ENCODE measurements around the gene ZNHIT3.
A peak's percentile ranks its signal among the peaks of the same experiment; 100 is the strongest.

Gene ZNHIT3

GRCh38 chr17:36515837-36516236 is 29.4 kb downstream of the ZNHIT3 start:
- no peak for DNase-seq

DNA sequence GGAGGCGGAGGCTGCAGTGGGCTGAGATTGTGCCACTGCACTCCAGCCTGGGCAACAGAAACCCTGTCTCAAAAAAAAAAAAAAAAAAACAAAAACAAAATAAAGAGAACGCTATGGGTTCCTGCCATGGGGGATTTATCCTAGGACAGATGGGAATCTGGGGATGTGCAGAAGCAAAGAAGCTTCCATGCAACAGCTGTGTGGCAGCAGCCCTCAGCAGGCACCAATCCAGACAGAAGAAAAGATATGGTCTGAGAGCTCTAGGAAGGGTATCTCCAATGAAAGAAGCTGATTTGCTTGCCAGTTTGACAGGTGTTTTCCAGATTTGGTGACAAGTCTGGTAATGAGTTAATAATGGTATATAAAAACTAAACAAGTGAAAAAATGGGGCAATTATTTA is 36.6 kb downstream of the ZNHIT3 start:
- no peak for DNase-seq

GRCh38 chr17:36524428-36524876 is 38.0 kb downstream of the ZNHIT3 start:
- DNase-seq = no peak

DNA sequence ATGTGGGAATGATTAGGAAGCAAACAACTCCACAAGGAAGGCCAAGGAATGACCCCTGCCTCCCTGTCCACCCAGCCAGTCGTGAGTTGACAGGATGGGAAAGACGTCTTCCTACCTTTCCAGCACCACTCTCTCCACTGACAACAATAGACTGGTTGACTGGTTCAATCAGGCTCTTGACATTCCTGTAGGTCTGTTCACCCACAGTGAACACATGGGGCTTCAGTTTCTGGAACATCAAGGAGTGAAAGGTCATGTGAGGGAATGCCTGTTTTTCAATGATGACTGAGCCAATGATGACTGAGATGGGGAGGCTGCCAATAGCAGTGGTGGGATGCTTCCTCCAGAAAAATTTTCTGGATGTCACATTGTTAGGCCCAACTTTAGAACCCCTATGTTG is 38.6 kb downstream of the ZNHIT3 start:
- no peak for DNase-seq

DNA sequence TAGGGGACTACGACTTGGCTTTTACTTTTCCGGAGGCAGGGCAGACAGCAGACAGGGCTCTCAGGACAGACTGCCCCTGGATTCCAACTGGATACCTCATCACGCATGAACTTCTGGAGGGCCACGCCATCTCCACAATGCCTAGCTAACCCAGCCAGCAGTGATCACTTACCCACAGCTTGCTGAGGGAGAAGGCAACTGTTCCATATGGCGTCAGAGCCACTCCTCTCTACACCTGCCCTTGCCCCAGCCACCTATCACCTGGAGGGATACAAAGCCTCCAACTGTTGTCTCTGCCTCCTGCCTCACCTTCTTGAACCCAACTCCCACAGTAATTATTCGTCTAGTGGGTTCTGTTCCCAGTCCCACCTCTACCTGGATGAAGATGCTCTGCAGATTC is 39.4 kb downstream of the ZNHIT3 start:
- no peak for DNase-seq

- no peak for DNase-seq
These were observed 41.3 kb downstream of the ZNHIT3 start for GRCh38 chr17:36527621-36528250.

DNA sequence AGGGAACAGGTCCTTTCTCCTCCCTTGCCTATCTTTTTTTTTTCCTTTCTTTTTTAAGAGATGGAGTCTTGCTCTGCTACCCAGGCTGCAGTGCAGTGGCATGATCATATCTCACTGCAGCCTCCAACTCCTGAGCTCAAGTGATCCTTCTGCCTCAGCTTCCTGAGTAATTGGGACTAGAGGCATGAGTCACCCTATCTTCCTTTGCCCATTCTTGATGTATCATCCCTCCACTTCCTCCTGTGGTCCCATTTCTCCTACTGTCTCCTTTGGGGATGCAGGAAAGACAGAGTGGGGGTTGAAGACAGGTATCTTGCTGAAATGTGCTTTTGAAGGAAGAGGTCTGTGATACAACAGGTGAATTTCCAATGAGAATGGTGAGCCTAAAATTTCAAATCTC is 42.6 kb downstream of the ZNHIT3 start:
- no peak for DNase-seq

GRCh38 chr17:36532435-36532975 is 46.0 kb downstream of the ZNHIT3 start:
- no peak for DNase-seq

- DNase-seq = peak; percentile 80
These were observed 47.7 kb downstream of the ZNHIT3 start for GRCh38 chr17:36533935-36534839.

- DNase-seq = peak; percentile 90
These were observed 48.6 kb downstream of the ZNHIT3 start, which contains the start of the genes MYO19 and PIGW for GRCh38 chr17:36534840-36535668. TSS of gene MYO19 (minus strand) at chr17:36534868. CDS start at chr17:36532538, 2,330 bp downstream. TSS of gene PIGW (plus strand) at chr17:36534987. CDS start at chr17:36537102, 2,115 bp downstream.

GRCh38 chr17:36535669-36536081 is 49.2 kb downstream of the ZNHIT3 start:
- DNase-seq = peak; percentile 62

GRCh38 chr17:36540696-36541095 is 54.2 kb downstream of the ZNHIT3 start:
- DNase-seq = no peak

DNA sequence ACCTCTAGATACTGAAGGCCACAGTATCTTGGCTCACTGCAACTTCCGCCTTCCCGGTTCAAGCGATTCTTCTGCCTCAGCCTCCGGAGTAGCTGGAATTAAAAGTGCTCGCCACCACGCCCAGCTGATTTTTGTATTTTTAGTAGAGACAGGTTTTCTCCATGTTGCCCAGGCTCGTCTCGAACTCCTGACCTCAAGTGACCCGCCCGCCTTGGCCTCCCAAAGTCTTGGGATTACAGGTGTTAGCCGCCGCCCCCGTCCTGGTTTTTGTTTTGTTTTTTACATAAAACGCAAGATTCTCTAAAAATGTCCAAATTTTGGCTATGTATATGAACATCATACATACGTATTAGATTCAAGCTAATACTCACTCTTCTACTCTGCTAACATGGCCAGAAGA is 56.3 kb downstream of the ZNHIT3 start:
- DNase-seq = no peak

DNA sequence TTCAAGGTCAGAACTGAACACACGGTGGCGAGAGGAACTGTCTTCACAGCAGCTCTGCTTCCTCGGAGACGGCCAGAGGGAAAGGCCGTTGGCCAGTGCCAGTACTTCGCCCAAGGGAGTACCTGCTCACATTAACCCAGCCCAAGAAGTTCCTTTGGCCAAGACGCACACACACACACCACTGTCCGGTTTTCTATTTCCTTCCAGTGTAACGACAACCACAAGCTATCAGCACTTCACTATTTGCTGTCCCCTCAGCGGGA is 57.5 kb downstream of the ZNHIT3 start:
- DNase-seq = no peak

DNA sequence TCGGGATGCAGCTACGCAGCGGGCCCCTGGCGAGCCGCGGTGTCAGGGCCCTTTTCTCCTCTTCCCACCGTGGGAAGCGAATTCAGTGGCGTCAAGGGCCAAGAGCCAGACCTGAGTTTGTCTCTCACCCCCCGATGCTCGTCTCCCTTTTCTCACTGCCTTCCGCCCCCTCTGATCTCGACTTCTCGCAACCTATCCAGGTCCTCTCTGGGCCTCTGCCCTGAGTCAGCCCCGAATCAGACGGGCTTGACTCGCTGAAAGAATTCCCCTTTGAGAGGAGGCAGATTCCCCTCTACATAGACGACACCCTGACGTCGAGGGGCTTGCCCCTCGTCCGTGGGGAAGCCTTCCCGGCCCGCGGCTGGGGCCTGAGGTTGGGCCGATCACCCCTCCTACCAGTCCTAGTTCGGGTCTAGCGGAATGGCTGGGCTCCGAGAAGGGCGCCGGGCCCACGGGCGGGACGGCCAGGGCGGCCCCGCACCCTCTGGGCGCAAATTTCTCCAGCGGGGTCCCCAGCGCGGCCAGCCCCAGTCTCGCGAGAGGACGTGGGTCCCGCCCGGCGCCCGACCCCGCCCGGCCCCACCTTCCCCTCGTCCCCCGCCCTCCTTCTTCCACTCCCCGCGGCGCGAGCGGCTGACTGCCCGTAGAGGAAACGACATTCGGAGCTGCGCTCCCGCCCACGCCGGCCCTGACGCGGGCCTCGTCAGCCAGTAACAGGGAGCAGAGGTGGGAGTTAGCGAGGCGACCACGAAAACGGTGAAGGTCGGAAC is 58.0 kb downstream of the ZNHIT3 start, which contains the start of gene GGNBP2:
GGNBP2 (plus strand) TSS at position 613 of the 770 bp plus-strand sequence. CDS start 806 bp downstream, outside the sequence.
- peak; percentile 92 for DNase-seq

DNA sequence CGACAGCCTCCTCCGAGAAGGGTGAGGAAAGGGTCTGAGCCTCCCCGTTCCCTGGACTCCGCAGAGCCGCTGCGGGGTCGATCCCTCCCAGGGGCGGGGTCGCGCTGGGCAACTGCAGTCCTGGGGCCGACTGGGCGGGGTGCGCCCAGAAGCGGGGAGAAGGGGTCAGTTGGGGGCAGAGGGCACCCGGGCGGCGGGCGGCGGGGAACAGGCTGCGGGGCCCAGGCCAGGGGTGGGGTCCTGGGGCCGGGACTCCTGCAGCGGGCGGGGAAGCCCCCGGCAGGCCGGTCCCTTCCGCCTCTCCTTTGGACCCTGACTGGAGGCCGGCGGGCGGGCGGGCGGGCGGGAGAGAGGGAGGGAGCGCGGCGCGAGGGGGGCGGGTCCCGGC is 58.6 kb downstream of the ZNHIT3 start:
- no peak for DNase-seq

Measured in NCI-H1092 treated with DMSO at 0.1 percent for 48 hours (cell line).